ENCODE data around the gene KCNIP2.
A peak's percentile ranks its signal among the peaks of the same experiment; 100 is the strongest.

KCNIP2 gene

DNA sequence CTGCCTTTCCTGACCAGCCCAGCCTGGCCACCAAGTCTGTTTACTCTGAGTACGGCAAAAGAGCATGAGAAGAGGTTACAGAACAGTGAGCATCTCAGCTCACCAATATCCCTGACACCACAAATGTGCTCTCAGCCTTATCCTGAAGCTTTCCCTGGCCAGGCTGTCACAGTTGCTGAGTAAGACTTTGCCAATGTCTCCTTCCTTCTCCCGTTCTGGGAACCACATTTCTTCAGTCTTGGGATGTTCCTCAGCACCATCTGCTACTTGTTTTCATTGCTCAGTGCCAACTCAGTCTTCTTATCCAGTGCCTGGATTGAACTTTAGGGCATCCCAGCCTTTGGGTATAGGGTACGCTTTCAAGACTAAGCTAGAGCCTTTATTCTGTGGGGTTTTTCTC is 7.1 kb upstream of the KCNIP2 start:
- no peak for DNase-seq

DNA sequence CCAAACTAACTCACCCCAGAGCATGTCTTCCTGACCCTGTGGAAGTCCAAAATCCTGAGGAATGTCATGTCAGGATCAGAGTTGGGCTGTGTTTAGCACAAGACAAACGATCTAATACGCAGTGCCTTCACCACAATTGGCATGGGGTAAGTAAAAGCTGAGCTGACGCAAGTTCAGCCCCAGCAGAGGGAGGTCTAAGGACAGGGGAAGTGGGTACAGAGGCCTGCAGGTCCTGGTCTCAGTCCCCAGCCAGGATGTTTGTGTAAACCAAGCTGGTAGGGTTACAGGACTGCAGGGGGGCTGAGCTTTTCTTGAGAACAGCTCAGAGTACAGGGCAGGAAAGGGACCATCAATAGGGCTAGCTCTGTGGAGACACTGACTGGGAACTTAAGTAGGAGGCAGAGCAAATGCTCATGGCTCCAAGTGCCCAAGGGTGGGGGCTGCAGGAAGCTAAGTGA is 5.3 kb upstream of the KCNIP2 start:
- DNase-seq = no peak

DNA sequence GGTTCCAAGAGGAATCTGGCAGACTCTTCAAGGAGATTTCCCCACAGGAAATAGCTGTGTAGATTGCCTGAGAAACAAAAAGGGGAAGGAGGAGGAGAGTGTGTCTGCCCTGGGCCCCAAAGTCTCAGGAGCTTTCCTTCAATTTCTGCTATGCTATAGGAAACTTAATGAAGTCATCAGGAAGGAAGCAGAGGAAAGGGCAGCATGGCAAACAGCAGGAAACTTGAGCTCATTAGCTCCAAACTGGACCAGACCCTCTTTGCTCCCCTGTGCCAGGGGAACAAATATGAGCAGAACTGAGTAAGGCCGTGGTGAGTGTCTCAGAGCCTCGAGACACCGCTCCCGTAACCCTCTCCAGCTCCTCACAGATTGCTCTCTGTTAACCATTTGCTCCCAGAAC is 4.8 kb upstream of the KCNIP2 start:
- no peak for DNase-seq

DNA sequence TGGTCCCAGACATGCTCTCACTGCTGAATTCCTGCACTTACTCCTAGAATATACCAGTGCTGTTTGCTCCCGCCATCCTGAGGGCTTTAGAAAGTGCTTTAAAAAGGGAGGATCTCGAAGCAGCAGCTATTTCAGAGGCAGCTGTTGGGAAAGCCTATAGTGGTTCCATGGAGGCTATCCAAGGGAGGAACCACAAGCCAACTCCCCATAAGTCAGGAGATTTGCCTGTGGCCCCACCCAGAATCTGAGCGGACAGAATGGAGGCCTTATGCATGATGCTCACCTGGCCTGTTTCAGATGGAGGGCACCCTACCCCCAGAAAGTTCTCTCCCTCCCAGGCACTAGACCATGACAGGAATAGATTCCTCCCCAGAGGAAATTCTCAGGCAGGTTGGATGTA is 2.3 kb upstream of the KCNIP2 start:
- DNase-seq = no peak

DNA sequence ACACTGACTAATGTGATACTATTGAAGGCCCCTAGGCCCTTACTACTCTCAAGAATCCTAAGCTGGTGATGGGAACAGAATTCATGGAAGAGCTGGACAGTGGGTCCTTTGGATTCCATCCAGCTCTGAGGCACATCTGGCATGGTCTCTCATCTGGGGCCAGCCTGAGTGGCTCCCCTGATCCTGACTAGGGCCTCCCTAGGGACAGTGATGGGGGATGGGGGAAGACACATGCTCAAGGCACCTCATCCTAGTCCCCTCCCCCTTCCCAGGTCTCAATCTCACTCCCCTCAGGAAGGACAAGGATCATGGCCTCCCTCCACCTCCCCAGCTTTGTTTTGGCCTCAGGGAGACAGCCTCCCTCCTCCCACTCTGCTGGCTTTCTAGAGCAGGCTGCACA is 1.8 kb downstream of the KCNIP2 start:
- DNase-seq = no peak

DNA sequence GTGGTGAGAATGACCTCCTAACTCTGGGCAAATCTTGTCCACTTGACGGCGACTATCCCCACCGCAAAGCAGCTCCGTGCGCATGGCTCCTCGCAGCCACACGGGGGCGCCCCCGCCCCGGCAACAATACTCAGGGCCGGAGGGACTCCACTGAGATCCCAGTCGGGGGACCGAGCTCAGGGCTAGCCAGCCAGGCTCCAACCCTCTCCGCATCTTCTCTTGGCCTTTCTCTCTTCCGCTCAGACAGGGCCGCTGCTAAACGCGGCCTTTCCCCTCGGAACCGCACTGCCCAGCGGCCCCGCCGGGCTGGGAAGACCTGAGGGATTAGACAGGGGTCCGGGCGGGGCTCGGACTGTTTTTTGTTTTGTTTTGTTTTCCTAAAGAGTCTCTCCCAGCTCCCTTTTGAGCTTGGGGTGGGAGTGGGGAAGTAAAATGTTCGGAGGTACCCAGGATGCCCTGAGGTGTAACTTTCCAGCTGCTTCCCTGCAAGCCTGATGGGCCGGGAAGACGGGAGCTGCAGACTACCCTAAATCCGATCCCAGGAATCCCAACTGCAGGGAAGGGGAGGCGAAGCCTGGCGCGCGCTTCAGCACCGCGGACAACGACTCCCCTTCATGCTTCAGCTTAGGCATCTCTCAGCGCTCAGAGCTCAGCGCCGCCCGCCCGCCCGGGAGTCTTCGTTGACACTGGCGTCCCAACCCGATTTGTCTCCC is 2.7 kb downstream of the KCNIP2 start:
- DNase-seq = peak; percentile 2

DNA sequence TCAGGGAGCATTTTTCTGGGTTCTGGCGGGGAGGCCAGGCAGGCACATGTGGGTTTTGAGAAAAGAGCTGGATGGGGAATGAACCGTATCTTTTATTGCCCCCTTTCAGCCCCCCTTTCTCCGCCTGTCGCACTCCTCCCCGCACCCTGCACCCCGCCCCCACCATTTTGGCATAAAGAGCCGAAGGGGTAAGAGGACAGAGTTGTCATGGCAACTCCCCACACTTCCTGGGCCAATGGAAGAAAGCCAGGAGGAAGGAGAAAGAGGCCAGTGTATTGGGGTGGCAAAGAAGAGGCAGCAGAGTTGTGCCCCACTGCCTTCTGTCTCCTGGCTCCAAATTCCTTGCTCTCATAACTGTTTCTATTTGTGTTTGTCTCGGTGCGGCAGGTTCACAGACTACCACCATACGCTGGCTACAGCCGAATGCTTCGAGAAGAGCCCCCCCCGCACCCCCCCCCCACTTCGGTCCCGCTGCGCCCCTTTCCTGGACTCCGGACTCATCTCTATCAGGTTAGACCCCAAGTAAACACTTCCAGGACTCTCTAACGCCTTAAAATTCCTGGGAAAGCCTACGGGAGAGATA is 3.4 kb downstream of the KCNIP2 start:
- DNase-seq = no peak

DNA sequence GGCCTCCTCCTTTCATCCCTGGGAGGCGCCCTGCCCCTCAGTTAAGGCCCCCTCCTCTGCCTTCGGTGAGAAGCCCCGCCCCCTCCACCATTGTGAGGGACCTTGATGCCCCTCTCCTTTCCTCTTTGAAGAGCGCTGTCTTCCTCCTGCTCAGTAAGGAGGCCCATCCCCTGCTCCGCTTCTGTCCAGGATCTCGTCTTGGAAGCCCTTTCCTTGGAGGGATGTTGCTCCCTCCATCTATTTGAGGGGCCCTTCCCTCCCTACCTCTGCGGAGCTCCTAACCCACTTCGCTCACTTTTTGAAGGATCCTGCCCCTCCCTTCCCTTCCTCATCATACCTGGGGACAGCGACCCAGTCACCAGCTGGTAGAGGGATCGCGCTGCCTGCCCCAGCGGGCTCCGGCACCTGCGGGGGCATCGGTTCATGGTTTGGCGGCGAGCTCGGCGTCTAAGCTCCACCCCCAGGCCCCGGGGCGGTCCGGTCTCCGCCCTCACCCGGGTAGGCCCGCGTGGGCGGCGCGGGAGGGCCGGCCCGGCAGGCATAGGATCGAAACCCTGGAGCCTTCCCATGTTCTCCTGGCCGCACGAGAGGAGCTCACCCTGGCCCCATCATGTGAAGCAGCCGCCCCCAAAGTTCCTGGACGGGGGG is 4.1 kb downstream of the KCNIP2 start:
- DNase-seq = no peak

DNA sequence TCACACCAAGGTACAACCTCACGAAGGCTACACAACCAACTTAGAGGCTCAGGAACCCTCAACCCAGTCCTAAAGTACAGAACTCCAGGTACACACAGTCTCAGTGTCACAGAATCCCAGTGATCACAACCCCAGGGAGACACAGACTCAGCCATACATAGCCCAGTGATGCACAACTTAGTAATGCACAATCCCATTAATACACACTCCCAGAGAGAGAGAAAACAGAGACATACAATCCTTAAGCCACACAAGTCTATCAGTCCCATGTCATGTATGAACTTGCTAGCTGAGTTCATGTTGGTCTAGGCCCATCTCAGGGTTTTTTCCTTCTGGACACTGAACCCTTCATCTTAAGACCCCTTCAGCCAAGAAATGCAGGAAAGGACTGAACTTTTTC is 4.6 kb downstream of the KCNIP2 start:
- no peak for DNase-seq

DNA sequence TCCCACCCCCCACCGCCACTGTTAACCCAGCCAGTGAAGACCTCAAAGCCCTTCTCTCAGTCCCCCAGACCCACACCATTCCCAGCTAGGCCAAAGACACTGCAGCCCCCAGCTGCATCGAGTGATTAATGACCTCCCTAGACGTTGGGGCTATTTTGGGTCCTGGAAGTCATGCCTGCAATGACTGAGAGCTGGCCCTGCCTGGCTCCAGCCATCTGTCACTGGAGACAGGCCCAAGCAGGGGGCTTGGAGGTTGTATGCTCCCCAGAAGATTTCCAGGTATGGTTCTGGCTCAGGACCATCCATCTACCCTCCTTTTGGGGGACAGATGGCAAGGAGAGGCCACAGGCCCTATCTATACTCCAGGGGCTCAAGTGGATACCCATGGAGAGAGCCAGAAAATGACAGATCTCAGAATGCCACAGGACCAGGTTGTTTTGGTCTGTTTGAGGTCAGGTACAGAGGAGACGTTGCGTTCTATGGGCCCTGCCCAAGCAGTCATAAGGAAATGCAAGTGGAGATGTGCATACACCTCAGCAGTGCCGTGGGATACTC is 5.1 kb downstream of the KCNIP2 start:
- DNase-seq = no peak

DNA sequence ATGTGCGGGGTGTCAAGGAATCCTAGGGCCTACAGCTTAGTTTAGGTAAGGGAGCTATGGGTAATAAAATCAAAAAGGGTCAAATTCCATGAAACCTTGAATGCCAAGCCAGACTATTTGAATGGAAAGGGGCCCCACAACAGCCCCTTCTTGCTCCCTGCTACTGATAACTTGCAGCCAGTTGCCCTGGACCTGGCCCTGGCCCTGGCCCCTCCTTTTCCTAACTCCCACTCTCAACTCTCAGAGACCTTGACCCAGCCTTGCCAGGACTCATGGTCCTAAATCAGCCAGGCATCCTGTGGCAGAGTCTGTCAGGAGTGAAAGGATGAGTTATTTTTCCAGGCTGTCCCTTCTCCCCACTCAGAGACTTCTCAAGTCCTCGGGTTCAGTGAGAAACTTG is 5.9 kb downstream of the KCNIP2 start:
- no peak for DNase-seq

DNA sequence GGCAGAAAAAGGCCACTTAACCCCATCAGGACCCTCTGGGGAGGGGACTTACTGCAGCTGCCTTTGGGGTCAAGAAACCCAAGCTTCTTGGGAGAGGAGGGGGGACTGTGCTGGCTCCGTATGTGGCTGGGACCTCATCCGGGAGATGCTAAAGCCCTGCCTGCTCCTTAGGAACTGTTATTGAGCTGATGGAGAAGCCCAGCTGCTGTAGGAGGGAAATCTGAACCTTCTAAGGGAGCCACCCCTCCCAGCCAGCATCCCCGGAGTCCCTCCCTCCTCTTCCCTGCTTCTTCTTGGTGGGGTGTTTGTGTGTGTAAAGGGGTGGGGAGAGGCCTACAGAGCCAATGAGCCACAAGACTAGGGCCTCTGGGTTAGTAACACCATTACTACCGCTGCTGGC is 8.2 kb downstream of the KCNIP2 start:
- DNase-seq = no peak

DNA sequence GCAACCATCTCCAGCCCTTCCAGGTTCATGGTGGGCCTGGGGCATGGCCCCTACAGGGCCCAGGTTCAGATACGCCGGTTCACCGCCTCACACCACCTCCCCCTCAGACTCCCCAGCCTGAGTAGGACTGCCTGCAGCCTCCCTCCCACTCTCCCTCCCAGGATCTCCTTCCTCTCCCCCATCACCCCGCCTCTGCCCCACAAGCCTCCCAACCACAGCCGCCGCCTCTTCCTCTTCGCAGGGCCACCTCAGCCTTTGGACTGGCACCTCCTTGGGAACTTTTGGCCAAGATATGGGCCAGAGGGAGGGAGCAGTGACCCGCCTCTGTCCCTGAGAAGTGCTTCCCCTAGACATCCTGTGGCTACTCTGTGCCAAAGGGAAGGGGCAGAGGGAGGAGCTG is 9.3 kb downstream of the KCNIP2 start:
- no peak for DNase-seq

DNA sequence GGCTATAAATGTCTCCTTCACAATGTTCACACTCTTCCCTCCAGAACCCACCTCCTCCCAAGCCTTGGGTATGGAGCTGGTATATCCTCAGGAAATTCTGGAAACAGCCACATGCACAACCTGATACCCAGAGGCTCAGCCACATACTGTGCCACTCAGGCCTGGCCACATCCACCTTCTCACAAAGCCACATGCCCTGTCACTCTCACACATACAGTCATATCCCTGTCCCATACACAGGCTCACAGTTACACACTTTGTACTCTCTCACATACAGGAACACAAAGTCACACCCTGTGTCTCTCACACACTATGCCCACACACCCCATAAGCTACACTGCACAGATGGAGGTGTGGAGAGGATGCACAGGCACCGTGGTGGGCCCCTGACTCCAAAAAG is 10.1 kb downstream of the KCNIP2 start:
- DNase-seq = no peak

DNA sequence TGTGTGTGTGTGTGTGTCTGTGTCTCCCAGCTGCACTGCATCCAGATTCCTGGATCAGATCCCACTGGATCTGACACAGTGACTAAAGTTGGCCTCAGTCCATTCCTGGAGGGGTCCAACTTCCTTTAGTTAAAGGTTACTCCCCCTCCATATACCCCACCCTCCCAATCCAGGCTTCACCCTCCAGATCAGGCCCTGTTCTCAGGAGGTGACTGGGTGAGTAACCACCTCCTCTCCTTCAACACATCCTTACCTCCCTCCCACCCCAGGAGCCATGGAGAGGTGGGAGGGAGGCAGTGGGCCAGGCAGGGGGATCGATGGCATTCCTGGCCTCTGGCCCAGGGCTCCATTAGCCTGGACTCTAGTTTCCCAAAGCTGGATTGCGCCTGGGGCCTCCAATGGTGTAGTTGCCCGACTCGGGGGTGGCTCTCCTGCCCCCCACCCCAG is 11.3 kb downstream of the KCNIP2 start:
- peak; percentile 1 for DNase-seq

DNA sequence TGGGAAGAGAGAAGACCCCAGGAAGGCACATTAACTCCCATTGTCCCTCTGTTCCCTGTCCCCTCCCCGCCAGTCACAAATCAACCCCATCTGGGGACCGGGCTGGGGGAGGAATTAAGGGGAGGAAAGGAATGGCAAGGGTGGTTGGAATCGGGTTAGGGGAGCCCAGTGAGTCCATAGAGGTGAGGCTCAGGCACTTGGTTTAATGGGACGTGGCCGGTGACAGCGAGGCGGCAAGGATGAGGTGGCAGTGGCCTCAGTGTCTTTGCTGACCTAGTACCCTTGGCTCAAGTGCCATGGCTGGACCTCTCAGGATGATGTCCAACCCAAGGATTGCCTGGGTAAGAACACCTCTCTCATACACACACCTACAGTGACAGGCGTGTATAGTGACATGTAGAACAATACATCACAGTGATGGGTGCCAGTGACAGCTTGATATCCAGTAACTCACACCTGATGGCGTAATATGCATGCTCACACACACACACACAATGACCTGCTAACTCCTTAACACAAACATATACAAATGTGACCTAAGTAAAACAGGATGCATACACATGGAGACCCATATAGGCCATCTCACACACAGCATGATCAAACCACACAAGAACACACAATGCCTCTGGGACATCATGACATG is 12.3 kb downstream of the KCNIP2 start:
- no peak for DNase-seq

DNA sequence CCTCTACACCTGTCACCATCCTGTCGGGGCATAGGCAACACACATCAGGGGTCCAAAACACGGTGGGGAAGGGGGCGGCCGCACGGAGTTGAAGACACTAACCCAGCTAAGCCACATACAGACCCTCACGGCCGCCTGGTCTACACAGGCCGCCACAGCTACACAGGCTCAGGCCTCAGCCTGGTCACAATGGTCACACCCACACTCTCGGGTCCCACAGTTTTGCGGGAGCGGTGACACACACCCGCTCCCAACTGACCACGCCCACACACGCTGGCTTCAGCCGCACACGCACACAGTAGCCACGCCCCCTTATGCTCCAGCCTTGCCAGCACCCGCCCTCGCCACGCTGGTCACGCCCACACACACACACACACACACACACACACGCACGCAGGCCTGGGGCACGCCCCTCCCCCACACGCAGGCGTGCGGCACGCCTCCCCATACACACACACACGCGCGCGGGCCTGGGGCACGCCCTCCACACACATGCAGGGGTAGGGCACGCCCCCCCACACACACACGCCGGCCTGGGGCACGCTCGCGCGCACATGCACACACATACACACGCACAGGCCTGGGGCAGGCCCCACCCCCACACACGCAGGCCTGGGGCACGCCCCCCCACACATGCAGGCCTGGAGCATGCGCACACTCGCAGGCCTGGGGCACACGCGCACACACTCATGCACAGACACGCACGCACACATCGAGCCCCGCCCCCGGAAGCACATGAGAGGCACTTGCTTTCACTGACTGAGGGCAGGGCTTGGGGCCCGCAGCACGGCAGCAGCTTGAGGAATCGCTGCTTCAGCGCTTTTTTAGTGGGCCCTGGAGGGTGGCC is 13.1 kb downstream of the KCNIP2 start:
- DNase-seq = no peak

DNA sequence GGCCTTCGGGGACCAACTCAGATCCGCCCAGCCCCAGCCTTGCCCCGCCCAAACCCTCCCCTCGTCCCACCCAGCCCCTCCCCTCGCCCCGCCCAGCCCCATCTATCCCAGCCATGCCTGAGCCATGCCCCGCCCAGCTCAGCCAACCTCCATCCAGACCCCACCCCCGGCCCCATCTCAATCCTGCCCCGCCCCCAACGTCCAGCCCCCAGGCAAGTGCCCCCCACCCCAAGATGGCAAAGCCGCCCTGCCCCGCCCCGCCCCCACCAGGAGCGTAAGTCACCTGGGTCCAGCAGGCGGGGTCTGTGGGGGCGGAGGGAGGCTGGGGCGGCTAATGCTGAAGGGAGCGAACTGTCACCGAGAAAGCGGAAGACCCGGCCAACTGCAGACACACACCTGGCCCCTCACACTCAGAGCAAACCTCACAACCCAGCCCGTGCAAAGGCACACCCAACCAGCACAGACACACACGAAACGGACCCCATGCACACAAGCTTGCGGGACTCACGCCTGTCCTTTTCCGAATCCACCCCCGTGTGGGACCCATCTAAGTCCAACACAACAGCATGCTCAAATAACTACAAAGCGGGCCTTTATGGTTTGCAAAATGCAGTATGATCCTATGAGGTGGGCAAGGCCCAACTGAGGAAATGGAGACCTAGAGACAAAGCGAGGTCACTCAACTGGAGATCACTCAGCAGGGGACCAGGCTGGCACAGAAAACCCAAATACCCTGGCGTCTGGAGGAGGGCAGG is 13.9 kb downstream of the KCNIP2 start:
- DNase-seq = no peak

DNA sequence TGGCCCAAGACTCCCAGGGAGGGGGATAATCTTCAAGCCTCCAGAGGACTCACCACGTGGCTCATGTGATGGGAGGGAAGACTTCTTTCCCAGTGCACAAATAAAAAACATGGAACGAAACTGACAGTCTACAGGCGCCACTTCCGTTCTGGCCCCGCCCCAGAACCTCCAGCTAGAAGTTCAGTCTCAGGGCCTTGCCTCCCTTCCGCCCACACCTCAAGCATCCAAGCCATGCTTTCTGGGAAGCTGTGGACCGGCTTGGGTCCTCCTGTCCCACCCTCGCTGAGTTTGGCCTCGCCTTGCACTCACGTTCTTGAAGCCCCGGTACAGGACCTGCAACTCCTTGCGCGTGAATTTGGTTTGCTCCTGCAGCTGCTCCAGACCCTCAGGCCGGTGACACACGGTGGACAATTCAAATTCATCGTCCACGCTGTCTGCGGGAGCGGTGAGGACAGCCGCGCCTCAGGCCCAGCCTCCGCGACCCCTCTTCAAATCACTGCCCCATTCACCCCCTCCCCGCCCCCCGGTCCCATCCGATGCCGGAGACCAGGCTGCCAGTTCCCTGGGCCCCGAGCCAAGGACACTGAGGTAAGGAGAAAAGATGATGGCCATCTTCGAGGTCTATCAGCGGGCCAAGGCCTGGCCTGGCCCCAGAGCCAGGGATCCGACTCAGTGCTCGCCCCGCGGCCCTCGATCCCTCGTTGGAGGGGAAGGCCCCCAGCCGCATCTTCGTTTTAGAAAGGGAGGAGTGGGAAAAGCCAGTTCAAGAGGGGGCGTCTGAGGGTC is 14.6 kb downstream of the KCNIP2 start:
- no peak for DNase-seq

DNA sequence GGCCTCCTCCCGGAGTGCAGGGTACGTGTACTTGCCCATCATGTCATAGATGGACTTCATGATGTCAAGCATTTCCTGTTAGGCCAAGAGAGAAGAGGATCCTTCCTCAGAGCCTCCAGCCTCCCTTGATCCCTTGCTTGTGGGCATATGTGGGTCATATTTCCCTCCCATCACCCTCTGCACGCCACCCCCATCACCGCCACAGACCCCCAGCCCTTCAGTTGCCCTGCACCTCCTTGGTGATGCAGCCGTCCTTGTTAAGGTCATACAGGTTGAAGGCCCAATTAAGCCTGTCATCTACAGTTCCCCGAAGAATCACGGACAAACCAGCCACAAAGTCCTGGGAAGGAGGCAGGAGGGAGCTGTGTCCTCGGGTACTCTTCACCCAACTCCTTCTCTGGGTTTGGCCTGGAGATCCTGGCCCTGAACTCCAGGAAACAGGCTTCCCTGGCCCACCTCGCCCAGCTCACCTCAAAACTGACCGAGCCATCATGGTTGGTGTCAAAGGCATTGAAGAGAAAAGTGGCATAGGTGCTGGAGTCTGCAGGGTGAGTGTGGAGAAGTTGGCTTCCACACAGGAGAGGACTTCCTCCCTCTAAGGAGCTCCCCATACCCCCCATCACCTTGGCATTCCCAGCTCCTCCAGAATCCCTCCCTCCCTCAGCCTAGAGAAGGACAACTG is 15.5 kb downstream of the KCNIP2 start:
- DNase-seq = no peak

All from NCI-H446 treated with DMSO at 0.1 percent for 48 hours (cell line).